DMS53 (cell line): ENCODE measurements around the gene ARHGEF1.

ENCODE experiments used
- DNase-seq: peaks from one replicate; lab custom pipeline; 2025; lab: John Stamatoyannopoulos, UW

The ARHGEF1 gene

GRCh38 chr19:41956621-41957020, 73.6 kb downstream of the ARHGEF1 start:
- DNase-seq, result no peak
